Bronchial epithelial cell (primary cell): ENCODE results near the gene RCN2. TPM values are rescaled to one million over a fixed set of nuclear protein-coding genes. Genes with fewer than 3 reads are reported as not detected.

Experiments used
- DNase-seq: peaks from one replicate; pipeline ENCODE4 v3.0.0-alpha.2; 2010; ENCODE audit warnings: low read depth
- FAIRE-seq: peaks from 2 replicates; lab custom pipeline; 2011; peaks lifted over from hg19 to GRCh38; lab: Jason Lieb, UNC
- H3K27me3 ChIP-seq: 2 replicates; pipeline ENCODE4 v1.5.1; 2011; ENCODE audit warnings: low read length; ENCODE audit not compliant: control insufficient read depth, insufficient read depth
- H3K36me3 ChIP-seq: 2 replicates; pipeline ENCODE4 v1.5.1; 2011; ENCODE audit warnings: low read length; ENCODE audit not compliant: control insufficient read depth, insufficient read depth
- H3K4me3 ChIP-seq: 2 replicates; pipeline ENCODE4 v1.5.1; 2011; ENCODE audit warnings: mild to moderate bottlenecking, low read depth, low read length, control low read depth
- CTCF ChIP-seq: IDR thresholded peaks from 2 replicates; pipeline ENCODE4 v1.5.1; 2011; ENCODE audit warnings: mild to moderate bottlenecking, moderate library complexity, low read length, control low read depth, inconsistent platforms; ENCODE audit not compliant: insufficient read depth, severe bottlenecking
- total RNA-seq: library from RNA; depleted of rRNA; stranded (reverse); fragments of >200 nt; gene quantifications from 2 replicates; pipeline ENCODE4 v1.2.1, GENCODE V29; 2014

RCN2 gene
- total RNA-seq, 1 donor from 2014 or later = 60.6 TPM

- no peak for DNase-seq
- no peak overlapping the region for H3K4me3 ChIP-seq
- FAIRE-seq = no peak
- H3K36me3 ChIP-seq = no peaks in the 10 kb centered on the region
- no peaks in the 10 kb centered on the region for H3K27me3 ChIP-seq
- no peak for TF ChIP-seq CTCF
These were observed 55.2 kb downstream of the RCN2 start for GRCh38 chr15:76986743-76987142.

GRCh38 chr15:76987276-76987675 lies 55.7 kb downstream of the RCN2 start:
- TF ChIP-seq CTCF = no peak
- H3K36me3 ChIP-seq = no peaks in the 10 kb centered on the region
- no peak for FAIRE-seq
- no peak overlapping the region for H3K4me3 ChIP-seq
- H3K27me3 ChIP-seq = no peaks in the 10 kb centered on the region
- no peak for DNase-seq

- DNase-seq (no peak), FAIRE-seq (no peak)
- TF ChIP-seq CTCF = no peak
These were observed 56.6 kb downstream of the RCN2 start for GRCh38 chr15:76987896-76988860.

GRCh38 chr15:76988867-76989780 lies 57.6 kb downstream of the RCN2 start:
- no peak for DNase-seq
- no peaks in the 10 kb centered on the region for H3K36me3 ChIP-seq
- no peak overlapping the region for H3K4me3 ChIP-seq
- H3K27me3 ChIP-seq = no peaks in the 10 kb centered on the region
- no peak for FAIRE-seq
- no peak for TF ChIP-seq CTCF

More at GRCh38 chr15:76987896-76988860, 56.6 kb downstream of the RCN2 start:
- Histone ChIP-seq H3K27me3 (no peaks in the 10 kb centered on the region), H3K36me3 (no peaks in the 10 kb centered on the region), H3K4me3 (no peak overlapping the region)

- H3K27me3 ChIP-seq = no peaks in the 10 kb centered on the region
- H3K36me3 ChIP-seq = no peaks in the 10 kb centered on the region
- DNase-seq (no peak), FAIRE-seq (no peak)
- no peak for TF ChIP-seq CTCF
- H3K4me3 ChIP-seq = no peak overlapping the region
These were observed 59.5 kb downstream of the RCN2 start for GRCh38 chr15:76991048-76991447.
